ENCODE data around the gene FAM20C. TPM values are rescaled to one million over a fixed set of nuclear protein-coding genes. Genes with fewer than 3 reads are reported as not detected.
"Not testable (repeated sequence)": the region's sequence is repeated elsewhere in the genome, so short reads cannot be mapped to it uniquely, and the experiment has no call there.

FAM20C gene
- total RNA-seq, 1 donor from 2014 or later, result 23.4 TPM

DNA sequence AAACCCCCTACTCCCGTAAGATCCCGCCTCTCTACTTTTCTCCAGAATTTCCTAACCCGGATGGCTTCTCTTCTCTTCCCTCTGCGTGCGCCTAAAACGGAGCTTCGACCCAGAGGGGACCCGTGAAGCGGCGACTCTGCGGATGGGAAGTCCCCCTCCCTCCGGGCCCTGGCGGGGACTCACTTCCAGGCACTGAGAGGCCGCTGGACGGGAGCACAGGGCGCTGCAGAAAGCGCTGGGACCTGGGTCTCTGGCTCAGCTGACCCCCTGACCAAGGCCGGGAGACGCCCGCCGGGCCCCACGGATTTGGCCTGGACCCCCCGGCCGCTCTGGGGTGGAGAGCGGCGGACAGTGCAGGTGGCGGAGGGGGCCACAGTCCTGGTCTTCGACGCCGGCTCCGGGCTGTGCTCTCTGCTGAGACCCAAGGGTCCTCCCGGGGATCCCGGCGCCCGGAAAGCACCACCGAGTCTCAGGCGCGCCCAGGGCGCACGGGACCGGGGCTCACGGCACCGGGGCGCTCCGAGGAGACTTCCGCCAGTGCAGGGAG is 96.9 kb downstream of the FAM20C start:
- DNase-seq (ENCODE audit: low spot score), result no peak

DNA sequence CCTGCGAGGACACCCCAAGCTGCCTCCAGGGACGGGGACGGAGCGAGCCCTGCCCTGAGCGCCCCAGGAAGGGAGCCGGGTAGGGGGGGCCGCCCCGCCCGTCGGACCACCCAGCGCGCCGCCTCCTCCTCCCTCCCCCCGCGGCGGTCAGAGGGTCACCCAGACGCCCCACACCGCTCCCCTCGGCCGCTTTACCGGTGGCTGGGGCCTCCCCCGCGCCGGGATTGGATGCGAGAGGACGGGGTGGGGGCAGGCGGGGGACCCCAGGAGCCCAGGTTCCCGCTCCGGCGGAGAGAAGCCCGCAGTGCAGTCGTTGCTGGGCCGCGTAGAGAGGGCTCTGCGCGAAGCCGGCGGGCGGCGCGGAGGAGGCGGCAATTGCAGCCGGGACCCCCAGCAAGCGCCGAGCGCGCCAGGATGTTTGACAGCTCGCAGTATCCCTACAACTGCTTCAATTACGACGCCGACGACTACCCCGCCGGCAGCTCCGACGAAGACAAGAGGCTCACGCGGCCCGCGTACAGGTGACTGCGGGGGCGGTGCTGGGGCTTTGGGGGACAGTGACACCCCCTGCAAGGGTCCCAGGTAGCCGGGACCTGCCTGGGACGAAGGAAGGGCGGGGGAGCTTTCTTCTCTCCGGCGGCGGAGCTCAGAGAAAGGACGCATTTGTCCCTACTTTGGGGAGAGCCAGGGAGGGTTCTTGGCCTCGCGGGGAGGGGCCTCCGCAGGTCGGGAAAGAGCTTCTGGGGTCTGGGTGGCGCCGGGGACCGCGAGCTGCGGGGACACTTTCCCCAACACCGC is 97.6 kb downstream of the FAM20C start, which contains the start of gene FOXL3:
FOXL3 (plus strand) TSS at position 415 of the 798 bp plus-strand sequence; CDS start at position 415, 0 bp downstream.
- DNase-seq (ENCODE audit: low spot score), result no peak

DNA sequence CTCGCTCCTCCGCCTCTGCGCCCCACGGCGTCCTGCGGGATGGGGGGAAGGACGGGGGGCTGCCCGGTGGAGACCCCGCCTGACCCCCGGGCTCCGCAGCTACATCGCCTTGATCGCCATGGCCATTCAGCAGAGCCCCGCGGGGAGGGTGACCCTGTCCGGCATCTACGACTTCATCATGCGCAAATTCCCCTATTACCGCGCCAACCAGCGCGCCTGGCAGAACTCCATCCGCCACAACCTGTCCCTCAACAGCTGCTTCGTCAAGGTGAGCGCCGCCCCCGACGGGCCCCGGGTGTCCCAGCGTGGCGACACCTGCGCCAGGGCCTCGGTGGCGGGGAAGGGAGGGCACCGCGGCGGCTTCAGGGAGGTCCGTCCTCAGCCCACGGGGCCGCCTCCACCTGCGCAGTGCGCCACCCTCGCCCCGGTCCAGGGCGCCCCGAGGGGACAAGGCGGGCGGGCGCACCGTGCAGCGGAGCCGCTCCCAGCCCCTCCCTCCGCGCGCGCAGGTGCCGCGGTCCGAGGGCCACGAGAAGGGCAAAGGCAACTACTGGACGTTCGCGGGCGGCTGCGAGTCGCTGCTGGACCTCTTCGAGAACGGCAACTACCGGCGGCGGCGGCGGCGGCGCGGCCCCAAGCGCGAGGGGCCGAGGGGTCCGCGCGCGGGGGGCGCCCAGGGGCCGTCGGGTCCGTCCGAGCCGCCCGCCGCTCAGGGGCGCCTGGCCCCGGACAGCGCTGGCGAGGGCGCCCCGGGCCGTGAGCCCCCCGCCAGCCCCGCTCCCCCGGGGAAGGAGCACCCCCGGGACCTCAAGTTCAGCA is 98.4 kb downstream of the FAM20C start:
- DNase-seq (ENCODE audit: low spot score), result no peak

DNA sequence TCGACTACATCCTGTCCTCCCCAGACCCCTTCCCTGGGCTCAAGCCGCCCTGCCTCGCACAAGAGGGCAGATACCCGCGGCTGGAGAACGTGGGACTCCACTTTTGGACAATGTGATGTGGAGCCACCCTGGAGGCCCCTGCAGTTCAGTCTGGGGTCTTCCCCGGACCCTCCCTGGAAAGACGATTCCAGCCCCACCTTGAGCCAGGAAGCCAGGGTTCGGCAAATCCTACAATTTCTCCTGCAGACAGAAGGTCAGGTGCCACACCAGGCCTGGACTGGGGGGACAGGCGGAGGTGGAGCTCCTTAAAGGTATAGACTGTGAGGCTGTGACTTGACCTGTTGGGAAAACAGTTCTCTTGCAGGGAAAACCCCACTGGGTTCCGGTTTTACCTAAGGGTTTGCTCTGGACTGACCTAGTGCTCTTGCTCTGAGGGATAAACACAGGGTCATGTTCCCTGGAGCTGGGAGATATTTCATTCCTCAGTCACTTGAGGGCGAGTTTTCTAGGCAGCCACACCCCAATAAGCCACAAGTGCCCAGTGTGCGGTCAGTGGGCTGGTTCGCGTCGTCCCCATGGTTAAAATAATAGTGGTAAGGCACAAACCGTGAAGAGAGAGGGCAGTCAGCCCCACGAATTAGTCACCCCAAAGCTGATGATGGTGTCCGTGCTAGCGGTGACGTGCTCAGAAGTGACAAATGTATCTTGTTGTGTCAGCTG is 99.2 kb downstream of the FAM20C start:
- no peak for DNase-seq (ENCODE audit: low spot score)

DNA sequence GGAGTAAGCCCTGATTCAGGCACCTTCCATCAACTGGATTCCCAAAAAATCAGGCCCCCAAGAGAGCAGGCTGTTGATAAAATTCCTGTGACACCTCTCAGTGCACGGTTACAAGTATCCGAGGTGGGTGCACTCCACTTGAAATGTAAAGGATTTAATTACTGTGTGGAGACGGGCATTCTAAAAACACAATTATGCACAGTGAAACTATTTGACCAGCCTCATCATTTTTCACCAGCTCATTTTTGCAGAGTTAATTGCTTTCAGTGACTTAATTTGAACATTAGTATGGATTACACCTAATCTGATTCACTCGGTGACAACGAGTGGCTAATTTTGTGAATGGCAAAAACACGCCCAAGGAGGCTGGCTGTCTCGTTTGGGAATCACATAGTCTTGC is 99.9 kb downstream of the FAM20C start:
- DNase-seq (ENCODE audit: low spot score), result no peak

DNA sequence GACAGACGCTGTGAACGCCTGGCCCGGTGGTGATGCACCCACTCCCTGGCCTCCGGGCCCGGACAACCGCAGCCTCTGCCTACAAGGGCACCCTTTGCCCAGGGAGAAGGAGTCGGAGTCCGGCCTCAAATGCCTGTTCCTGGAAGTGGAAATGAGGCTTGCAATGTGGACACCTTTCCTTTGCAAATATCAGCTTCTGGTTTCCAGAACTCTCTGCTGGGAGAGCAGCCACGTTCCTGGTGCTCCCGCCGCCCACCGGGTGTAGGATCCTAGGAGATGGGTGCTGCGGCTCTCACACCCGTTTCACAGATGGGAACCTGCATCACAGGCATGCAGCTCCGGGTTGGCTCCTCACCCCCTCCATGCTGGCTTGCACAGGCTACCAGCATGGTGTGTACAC is 100.5 kb downstream of the FAM20C start:
- DNase-seq (ENCODE audit: low spot score), result no peak

DNA sequence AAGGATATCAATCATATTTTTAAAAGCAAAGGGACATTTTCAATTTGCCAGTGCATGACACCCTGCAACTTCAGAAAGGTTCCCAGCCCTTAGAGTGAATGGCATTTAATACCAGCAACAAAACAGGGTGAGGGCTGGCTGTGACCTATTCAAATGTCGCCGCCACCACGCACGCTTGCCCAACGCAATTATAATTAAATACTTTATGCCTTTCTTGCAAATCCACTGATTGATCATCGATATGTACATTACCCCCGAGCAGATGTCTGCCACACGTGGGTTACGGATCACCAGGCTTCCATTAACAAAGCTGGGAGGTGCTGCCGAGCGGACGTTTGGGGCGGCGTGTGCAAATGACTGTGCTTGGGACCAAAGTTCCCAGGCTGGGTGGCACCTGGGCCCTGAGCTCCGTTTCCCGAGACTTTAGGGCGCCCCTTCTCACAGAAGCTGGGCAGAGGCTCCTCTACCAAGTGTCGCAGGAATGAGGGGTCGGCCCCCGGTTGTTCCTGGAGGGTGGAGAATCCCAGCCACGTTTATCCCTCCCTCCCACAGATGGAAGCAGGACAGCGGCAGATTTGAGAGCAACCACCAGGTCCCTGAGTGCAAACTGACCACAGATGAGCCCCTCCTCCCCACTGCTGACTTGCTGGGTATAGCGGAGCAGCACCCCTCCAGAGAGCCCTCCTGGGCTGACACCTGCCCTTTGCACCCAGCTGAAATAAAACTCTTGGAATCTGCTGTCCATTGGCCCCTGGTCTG is 101.5 kb downstream of the FAM20C start:
- DNase-seq (ENCODE audit: low spot score), result no peak

DNA sequence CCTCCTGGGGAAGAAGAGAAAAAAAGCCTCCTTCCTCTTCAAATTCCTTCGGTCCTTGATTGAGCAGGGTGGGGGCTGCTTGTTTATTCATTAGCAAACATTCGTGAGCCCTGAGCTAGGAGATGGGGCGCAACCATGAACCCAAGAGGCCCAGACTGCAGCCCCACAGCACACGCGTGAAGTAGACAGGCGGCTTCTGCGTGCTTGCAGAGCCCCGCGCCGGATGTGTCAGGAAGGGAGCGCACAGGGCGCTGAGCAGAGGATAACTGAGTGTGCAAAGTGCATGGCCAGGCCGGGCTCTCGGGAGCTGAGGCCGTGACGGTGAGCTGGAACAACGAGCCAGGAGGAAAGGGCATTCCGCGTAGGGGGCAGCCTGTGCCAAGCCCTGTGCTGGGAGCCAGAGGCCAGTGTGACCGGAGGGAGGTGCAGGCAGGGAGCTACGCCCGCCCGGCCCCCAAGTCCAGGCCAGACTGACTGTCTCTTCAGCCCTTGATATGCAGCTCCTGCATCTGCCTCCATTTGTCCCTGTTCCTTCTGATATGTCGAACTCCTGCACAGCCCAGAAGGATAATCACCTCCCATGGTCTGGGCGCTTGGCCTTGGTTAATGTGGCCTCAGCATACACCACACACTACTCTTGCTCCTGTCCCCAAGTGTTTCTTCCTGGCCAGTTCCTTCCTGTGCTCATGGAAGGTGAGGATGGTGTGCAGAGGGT is 102.2 kb downstream of the FAM20C start:
- no peak for DNase-seq (ENCODE audit: low spot score)

DNA sequence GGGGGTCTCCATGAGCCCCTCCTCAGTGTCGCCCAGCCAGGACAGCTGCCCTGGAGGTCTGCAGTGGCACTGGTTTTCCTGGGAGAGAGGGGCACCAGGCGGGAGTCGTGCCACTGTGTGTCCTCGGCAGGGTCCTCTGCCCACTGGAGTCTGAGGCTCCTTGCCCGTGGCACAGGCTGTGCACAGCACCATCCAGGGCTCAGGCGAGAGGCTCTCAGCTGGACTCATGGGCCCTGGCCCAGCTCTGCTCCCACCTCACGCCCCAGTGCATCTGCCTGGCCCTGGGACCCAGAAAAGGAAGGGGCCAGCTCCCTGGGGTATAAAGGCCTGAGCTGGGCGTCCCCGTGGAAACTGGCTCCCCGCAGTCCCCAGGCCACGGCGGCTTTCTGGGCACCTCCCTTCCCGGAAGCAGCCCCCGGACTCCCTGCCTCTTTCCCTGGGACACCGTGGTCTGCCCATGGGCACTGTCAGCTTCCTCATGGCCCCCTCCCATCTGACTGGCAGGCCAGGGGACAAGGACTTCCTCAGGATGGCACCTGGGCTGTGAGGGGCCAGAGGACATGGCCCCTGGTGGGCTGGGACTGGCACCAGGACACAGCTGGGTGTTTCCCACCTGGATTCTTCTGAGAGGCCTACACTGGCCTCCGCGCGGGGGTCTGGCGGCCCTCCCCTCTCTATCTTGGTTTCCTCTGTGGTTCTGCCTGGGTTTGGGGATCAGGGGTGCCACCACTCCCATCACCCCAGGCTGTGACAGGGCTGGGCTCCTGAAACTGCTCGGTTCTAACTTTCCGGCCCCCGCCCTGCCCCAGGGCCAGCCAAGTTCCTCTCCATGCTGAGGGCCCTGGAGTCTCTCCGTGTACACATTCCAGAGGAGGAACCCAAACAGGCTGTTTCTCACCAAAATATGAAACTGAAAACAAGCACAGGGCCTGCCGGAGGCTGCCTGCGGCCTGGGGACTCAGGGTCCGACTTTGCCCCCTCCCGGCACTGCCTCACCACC is 103.1 kb downstream of the FAM20C start:
- no peak for DNase-seq (ENCODE audit: low spot score)

DNA sequence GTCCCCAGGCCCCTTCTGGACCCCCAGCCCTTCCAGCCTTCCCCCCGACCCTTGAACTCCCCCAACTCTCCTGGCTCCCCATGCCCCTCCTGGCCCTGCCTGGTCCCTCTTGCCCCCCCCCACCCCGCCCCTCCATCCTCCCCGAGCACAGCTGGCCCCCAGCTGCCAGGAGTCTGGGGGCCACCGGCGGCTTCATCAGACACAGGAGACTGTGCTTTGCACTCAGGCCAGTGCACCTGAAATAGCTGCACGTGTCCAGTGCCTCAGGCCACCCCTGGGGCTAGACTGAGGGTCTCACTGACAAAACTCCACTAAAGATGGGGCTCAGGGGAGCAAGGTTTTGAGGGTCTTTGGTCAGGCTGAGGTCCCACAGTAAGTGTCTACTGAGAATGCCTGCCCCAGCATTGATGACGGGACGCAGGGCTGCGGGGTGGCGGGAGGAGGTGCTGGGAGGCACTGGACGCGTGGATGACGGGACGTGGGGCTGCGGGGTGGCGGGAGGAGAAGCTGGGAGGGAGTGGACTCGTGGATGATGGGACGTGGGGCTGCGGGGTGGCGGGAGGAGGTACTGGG is 104.1 kb downstream of the FAM20C start:
- no peak for DNase-seq (ENCODE audit: low spot score)

DNA sequence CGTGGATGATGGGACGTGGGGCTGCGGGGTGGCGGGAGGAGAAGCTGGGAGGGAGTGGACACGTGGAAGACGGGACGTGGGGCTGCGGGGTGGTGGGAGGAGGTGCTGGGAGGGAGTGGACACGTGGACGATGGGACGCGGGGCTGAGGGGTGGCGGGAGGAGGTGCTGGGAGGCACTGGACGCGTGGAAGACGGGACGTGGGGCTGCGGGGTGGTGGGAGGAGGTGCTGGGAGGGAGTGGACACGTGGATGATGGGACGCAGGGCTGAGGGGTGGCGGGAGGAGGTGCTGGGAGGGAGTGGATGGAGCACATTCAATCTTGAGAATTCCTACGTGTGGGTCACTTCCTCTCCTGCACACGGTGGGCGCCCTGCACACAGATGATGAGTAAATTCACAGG is 104.8 kb downstream of the FAM20C start:
- DNase-seq (ENCODE audit: low spot score), result not testable (repeated sequence)

DNA sequence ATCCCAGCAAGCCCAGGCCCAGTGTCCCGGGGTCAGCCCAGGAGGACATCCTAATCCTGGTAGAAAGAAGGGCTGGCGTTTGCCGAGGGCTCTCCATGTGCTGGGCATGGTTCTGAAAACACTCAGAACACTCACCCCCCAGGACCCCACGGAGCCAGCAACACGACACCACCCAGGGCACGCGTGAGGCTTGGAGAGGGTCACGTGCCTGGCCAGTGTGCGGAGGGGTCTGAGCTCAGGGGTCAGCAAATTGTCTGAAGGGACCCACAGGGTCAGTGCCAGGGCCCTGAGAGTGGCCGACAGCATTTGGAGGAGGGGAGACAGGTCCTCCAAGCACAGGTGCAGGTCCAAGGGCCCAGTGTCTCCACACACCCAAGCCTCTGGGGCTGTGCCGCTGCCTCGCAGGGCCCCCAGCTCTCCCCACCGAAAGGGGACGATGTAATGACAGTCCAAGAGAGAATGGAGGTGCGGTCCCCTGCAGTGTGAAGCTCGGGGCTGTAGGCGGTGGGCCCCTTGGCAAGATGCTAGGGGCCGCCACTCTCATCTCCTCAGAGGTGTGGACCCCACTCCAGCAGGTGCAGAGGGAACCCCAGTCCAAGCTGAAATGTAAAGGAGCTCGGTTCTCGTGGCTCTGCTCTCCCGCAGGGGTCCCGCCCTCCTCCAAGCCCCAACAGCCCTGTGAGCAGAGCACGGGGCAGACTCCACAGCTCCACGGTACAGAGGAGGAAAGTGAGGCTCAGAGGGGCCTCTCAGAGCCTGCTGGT is 105.4 kb downstream of the FAM20C start:
- DNase-seq (ENCODE audit: low spot score), result no peak

DNA sequence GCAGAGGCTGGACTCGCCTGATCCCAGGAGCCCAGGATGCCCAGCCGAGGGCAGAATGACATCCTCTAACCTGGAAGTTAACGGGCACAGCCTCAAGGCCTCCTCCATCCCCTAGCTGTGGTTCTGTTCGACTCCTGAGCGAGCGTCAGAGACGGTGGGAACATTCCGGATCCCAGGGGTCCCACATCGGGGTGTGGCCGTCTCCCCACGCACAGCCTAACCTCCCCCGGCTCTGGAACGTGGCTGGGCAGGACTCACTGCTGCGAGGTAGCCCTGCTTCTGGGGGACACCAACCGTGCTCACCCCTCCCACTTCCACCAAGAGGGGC is 106.0 kb downstream of the FAM20C start:
- no peak for DNase-seq (ENCODE audit: low spot score)

DNA sequence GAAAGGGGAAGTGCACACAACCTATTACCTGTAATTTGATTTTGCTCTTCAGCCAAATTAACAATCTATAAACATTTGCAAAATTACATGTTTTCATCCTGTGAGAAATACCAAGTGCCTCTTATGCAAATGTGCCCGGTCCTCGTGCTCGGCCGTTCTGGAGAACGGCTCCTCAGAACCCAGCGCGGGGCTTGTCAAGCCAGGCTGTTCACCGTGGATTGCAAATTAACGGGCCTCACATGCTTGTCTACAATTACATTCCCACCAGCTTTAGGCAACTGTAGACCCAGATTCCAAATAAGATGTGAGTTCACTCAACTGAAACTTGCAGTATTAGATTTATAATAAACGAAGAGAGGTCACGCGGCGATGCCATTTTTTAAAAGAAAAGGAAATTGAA is 106.4 kb downstream of the FAM20C start:
- no peak for DNase-seq (ENCODE audit: low spot score)

DNA sequence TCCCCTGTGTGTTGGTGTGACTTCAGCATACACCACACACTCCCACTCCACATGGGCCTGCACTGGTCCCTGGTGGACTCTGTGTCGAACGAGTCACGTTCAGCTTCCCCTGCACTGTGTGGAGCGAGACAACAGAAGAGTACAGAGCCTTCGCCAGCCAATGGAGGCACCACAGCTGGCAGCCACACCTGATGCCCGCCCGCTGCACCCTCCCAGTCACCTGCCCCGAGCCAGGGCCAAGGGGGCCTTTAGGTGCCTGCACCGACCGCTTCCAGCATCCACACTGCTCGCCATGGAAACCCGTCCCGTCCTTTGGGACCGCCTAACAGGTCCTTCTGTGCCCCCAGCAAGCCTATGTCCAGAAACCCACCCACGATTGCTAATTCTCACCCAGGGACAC is 106.8 kb downstream of the FAM20C start:
- DNase-seq (ENCODE audit: low spot score), result no peak

DNA sequence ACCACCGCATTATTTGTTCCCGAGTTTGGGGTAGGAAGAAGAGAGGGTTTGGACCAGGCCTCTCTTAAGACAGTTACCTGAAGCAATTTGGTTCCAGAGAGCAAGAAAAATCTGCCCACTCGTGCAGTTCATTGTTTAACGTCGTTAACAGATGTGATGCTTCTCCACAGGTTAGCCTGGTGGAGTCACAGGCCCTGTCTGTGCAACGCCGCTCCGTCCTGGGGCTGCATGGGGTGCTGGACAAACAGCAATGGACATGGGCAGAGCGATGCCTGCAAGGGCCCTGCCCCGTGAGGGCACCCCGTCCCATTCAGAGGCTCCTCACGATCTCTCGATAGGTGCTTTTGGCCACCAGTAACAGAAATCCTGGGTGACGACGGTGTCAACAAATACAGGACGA is 107.3 kb downstream of the FAM20C start:
- DNase-seq (ENCODE audit: low spot score), result no peak

DNA sequence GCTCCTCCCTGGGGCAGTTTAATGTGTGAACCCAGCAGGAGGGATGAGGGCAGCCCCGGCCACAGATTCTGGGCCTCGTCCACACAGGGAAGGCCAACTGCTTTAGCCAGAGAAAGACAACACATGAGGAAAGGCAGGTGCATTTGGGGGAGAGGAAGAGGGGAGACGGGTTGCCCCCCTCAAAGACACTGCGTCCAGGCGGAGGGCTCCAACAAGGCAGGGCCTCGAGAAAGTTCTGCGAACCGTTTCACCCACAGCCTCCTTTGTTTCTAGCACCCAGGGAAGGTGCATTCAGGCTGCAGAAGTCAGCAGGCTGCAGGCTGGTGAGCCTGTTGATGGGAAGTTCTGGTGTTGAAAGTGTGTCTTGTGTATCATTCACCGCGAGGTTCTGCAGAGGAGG is 107.7 kb downstream of the FAM20C start:
- DNase-seq (ENCODE audit: low spot score), result no peak
